ENCODE data around the gene FBXL22.

Gene FBXL22

GRCh38 chr15:63588826-63589225, 8.4 kb upstream of the FBXL22 start:
- no peak for TF ChIP-seq CTCF (IDR thresholded peaks at IDR 0.05; ENCODE audit: low read depth, low read length, missing control alignments)
- H3K4me3 ChIP-seq (replicated peaks; ENCODE audit: low read depth, low read length) = no peak overlapping the region
- DNase-seq (ENCODE audit: extremely low read depth, low read depth) = no peak

GRCh38 chr15:63593705-63594671, 3.2 kb upstream of the FBXL22 start:
- DNase-seq (ENCODE audit: extremely low read depth, low read depth) = no peak
- H3K4me3 ChIP-seq (replicated peaks; ENCODE audit: low read depth, low read length) = no peak overlapping the region
- TF ChIP-seq CTCF (IDR thresholded peaks at IDR 0.05; ENCODE audit: low read depth, low read length, missing control alignments) = no peak

- H3K4me3 ChIP-seq (replicated peaks; ENCODE audit: low read depth, low read length) = no peak overlapping the region
- no peak for DNase-seq (ENCODE audit: extremely low read depth, low read depth)
- TF ChIP-seq CTCF (IDR thresholded peaks at IDR 0.05; ENCODE audit: low read depth, low read length, missing control alignments) = no peak
Measured at GRCh38 chr15:63595065-63595464, 2.1 kb upstream of the FBXL22 start.

GRCh38 chr15:63595688-63596087, 1.5 kb upstream of the FBXL22 start:
- TF ChIP-seq CTCF (IDR thresholded peaks at IDR 0.05; ENCODE audit: low read depth, low read length, missing control alignments) = no peak
- DNase-seq (ENCODE audit: extremely low read depth, low read depth) = no peak
- H3K4me3 ChIP-seq (replicated peaks; ENCODE audit: low read depth, low read length) = no peak overlapping the region

- no peak overlapping the region for H3K4me3 ChIP-seq (replicated peaks; ENCODE audit: low read depth, low read length)
- no peak for DNase-seq (ENCODE audit: extremely low read depth, low read depth)
- TF ChIP-seq CTCF (IDR thresholded peaks at IDR 0.05; ENCODE audit: low read depth, low read length, missing control alignments) = no peak
Measured at GRCh38 chr15:63596676-63597037, 530 bp upstream of the FBXL22 start.

GRCh38 chr15:63597821-63598220, 634 bp downstream of the FBXL22 start:
- no peak for TF ChIP-seq CTCF (IDR thresholded peaks at IDR 0.05; ENCODE audit: low read depth, low read length, missing control alignments)
- no peak overlapping the region for H3K4me3 ChIP-seq (replicated peaks; ENCODE audit: low read depth, low read length)
- no peak for DNase-seq (ENCODE audit: extremely low read depth, low read depth)
